Stimulated activated CD8-positive, alpha-beta memory T cell treated with anti-CD3 and anti-CD28 coated beads, Interleukin-2, amount 100 ng/mL, for 48 hours (primary cell): ENCODE results near the gene IGSF1.
"Not testable (repeated sequence)": the region's sequence is repeated elsewhere in the genome, so short reads cannot be mapped to it uniquely, and the experiment has no call there.

Source experiments
- DNase-seq, 2 donors: peaks; one replicate each; pipeline ENCODE4 v3.0.0-alpha.2; 2020; ENCODE audit warnings: low read depth in 2 of 2

Gene IGSF1

GRCh38 chrX:131273011-131273410 is 16.1 kb downstream of the IGSF1 start:
- DNase-seq = no peak

DNA sequence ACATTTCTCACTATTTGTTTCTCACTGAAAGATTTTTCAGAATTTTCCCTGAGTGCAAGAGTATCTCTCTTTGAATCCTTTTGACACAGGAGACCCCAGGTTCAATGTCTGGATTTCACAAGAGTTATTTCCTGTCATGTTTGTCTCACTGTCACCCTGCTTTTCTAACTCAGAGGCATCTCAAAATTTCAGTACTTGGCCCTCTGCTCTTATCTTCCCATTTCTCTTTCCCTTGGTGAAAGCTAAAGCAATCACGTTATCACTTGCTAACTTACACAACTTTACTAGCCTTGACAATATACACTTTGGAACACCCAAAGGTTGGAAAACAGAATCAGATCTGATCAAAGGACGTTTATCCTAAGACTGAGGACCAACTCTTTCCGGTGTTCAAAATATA is 17.3 kb downstream of the IGSF1 start:
- no peak for DNase-seq

GRCh38 chrX:131271274-131271673 is 17.8 kb downstream of the IGSF1 start:
- no peak for DNase-seq

- DNase-seq = no peak
Observed at GRCh38 chrX:131270080-131270479, 19.0 kb downstream of the IGSF1 start.

- no peak for DNase-seq
Observed at GRCh38 chrX:131264665-131265064, 24.4 kb downstream of the IGSF1 start.

GRCh38 chrX:131264053-131264452 is 25.1 kb downstream of the IGSF1 start:
- no peak for DNase-seq

- peak; percentile 1 to 2 for DNase-seq
Observed at GRCh38 chrX:131262738-131263679, 26.1 kb downstream of the IGSF1 start.

DNA sequence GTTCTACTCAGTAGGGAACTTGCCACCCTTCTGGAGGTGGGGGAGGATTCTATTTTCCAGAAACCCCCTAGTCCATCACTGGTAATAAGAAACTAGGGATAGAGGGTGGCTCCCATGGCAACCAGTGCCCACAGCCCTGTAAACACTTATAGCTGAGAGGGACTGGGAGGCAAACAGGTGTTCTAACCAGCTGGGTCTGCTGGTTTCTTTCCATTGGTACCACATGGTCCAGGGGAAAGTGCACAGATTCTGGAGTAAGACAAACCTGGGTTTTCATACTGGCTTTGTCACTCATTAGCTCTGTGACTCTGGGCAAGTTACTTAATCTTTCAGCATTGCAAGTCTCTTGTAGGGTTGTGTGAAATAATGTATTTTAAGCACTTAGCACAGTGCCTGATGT is 26.9 kb downstream of the IGSF1 start:
- DNase-seq = no peak

GRCh38 chrX:131257367-131257766 is 31.7 kb downstream of the IGSF1 start:
- no peak for DNase-seq

GRCh38 chrX:131250984-131251738 is 37.9 kb downstream of the IGSF1 start:
- DNase-seq = not testable (repeated sequence)

DNA sequence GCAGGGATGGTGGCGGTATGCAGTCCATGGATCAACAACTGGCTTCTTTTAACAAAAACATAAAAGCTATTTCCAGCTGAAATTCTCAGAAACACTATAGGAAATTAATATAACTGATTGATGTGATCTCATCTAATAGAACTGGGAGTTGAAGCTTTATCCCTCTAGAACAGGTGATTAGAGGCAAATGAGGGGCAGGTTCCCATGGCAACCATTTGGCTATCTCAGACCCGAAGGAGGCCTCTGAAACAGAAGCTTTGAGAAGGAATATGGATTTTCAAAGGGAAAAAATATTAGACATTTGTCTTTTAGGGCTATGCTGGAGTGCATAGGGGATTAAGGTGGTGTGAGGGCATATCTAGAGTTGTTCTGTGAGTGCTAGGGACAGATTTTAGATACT is 50.0 kb downstream of the IGSF1 start:
- DNase-seq = no peak

DNA sequence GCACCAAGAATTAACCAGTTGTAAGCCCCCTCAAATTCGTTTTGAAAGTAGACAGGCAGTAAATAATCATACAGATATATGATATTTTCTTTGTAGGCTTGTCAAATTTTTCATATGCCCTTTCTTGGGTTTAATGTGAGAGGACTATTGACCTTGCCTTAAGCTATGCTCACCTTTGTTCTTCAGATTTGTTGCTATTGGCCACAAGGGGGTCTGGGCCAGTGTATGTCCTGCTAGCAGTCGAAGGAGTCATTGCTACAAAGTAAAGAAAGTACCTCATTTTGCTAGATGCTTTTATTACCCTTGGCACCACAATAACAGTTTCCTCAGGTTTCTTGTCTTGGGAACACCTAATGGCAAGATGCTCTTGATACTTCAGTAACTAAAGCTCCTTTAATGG is 51.7 kb downstream of the IGSF1 start:
- DNase-seq = no peak

GRCh38 chrX:131235768-131236545 is 53.1 kb downstream of the IGSF1 start:
- no peak for DNase-seq

DNA sequence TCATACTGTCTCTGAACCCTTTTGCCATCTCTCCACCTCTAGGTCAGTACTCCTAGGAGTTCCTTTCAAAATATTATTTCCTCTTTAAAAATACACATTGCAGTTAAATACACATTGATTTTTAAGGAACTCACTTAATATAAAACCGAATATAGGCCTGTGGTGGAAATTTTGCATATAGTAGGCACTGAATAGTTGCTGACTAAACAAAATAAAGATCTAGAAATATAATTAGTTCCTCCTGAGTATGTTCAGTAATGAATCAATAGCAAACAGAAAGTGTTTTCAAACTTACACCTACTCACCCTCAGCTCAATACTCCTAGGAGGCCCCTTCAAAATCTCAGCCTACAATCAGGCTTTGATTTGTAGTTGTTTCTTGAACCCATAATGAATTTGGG is 61.5 kb downstream of the IGSF1 start:
- no peak for DNase-seq

- DNase-seq = no peak
Observed at GRCh38 chrX:131226591-131226990, 62.5 kb downstream of the IGSF1 start.

DNA sequence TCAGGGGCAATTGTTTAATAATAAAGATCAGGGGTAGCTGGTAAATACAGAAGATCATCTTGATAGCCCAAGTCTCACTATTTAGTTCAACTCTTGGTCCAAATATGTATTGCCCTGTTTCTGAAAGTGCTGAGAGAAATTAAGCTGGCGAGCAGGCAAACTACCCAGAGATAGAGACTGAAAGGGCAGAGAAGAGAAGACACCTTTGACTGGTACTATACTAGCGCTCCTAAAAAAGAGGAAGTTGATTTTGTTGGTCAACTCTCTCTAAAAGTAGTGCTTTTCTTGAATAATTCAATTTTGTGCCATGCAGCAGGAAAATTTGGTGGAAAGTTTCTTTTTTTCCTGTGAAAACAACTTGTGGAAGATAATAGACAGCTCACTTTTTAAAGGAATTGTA is 64.0 kb downstream of the IGSF1 start:
- DNase-seq = no peak
